ENCODE results near the gene C5orf22.

The C5orf22 gene

DNA sequence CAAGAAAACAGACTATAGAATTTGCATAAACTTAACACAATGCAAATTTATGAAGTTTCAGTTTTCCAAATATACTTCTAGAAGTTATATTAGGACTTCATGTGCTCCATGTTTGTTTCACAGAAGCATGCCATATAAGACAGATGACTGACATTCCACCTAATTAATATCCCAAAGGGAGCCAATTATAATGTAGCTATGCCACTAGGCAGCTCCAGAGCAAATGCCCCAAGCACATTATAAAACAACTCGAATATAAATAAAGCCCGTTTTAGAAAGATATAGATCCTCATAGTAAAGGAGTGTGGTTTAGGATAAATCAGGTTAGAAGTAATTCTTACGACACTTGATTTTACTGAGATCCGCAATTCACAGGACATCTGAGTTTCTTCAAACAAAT is 9.1 kb upstream of the C5orf22 start:
- TF ChIP-seq, protein P1, sequence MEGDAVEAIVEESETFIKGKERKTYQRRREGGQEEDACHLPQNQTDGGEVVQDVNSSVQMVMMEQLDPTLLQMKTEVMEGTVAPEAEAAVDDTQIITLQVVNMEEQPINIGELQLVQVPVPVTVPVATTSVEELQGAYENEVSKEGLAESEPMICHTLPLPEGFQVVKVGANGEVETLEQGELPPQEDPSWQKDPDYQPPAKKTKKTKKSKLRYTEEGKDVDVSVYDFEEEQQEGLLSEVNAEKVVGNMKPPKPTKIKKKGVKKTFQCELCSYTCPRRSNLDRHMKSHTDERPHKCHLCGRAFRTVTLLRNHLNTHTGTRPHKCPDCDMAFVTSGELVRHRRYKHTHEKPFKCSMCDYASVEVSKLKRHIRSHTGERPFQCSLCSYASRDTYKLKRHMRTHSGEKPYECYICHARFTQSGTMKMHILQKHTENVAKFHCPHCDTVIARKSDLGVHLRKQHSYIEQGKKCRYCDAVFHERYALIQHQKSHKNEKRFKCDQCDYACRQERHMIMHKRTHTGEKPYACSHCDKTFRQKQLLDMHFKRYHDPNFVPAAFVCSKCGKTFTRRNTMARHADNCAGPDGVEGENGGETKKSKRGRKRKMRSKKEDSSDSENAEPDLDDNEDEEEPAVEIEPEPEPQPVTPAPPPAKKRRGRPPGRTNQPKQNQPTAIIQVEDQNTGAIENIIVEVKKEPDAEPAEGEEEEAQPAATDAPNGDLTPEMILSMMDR (IDR thresholded peaks at IDR 0.05; ENCODE audit: low read depth, low read length): no peak
- no peak for DNase-seq (ENCODE audit: low read depth in 2 of 2)
- no peak overlapping the region for H3K4me3 ChIP-seq (replicated peaks in 1 of 2; ENCODE audit: low read depth in 2 of 2, low read length in 2 of 2)

DNA sequence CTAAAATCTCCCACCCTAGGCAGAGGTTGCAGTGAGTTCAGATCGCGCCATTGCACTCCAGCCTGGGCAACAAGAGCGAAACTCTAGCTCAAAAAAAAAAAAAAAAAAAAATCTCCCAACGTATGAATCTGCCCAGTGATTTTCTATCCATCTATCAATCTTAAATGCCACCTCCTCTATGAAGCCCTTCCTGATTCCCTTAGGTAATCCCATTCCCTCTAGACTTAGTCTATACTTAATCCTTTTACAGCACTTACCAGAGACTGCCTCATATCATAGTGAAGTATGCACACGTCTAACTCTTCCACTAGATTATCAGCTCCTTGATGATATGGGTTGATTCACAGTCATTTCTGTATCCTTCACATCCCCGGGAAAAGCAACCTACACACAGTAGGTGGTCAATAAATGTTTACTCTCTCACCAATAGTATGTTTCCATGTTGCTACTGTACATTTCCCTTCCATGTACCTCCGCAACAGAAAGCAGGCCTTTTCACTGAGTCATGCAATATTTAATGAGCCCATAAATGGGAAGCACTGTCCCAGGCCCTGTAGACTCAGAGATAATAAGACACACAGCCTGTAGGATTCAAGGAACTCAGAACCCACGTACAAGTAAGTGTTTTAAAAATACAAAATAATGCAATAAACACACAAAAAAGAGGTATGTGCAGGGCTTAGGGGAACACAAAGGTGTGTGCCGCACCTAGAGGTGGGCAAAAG is 1.4 kb upstream of the C5orf22 start:
- TF ChIP-seq, protein P1 (IDR thresholded peaks at IDR 0.05; ENCODE audit: low read depth, low read length): no peak
- peak overlapping the region in 1 of 2 donors; percentile 95 for H3K4me3 ChIP-seq (replicated peaks in 1 of 2; ENCODE audit: low read depth in 2 of 2, low read length in 2 of 2)
- DNase-seq (ENCODE audit: low read depth in 2 of 2): peak in 1 of 2 donors; percentile 12

DNA sequence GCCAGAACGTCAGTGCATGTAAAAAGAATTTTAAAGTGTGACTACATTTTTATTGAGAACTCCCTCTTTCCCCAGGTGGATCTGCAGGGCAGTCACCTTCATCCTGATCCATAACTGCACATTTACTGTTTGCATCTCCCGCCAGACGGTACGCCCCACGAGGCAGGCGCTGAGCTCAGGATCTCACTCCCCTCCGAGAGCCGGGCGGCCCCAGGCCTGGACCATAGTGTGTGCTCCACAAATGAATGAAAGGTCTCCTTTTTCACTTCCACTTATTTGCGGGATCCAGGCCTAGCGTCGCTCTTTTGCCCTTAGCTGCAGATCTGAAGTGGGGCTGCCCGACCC is 586 bp upstream of the C5orf22 start:
- TF ChIP-seq, protein P1 (IDR thresholded peaks at IDR 0.05; ENCODE audit: low read depth, low read length): no peak
- DNase-seq (ENCODE audit: low read depth in 2 of 2): peak; percentile 18 to 21
- peak overlapping the region; percentile 94 to 95 for H3K4me3 ChIP-seq (replicated peaks in 1 of 2; ENCODE audit: low read depth in 2 of 2, low read length in 2 of 2)

DNA sequence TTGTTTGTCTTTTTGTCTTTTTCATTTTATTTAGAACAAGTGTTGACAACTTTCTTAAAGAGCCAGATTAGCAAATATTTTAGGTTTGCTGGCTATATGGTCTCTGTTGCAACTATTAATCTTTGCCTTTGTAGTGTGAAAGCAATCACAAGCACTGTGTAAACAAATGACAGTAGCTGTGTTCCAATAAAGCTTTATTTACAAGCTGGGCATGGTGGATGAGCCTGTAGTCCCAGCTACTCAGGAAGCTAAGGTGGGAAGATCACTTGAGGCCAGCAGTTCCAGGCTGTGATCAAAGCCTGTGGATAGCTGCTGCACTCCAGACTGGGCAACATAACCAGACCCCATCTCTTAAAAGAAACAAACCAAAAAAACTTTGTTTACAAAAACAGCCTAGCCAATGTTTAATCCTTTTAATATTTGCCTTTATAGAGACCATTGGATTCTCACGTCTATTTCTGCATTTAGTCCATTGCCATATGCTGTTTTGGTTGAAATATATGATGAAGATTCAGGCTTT is 2.5 kb downstream of the C5orf22 start:
- no peak for DNase-seq (ENCODE audit: low read depth in 2 of 2)
- H3K4me3 ChIP-seq (replicated peaks in 1 of 2; ENCODE audit: low read depth in 2 of 2, low read length in 2 of 2): no peak overlapping the region
- TF ChIP-seq, protein P1 (IDR thresholded peaks at IDR 0.05; ENCODE audit: low read depth, low read length): no peak

DNA sequence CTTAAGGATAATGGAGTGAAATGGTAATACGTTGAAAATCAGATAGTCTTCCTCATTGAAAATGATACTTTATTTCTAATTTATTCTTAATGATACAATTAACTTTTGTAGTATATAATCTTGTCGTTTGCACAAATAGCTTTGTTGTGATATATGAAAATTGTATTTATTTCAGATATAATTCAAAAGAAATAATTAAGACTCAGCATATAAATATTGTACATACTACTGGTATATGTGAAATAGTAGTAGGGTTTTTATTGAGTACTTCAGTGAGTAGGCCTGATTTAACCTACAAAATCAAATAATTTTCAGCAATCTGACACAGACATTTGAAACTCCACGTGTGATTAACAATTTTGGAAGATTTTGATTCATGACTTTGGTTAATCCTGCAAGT is 4.8 kb downstream of the C5orf22 start:
- no peak overlapping the region for H3K4me3 ChIP-seq (replicated peaks in 1 of 2; ENCODE audit: low read depth in 2 of 2, low read length in 2 of 2)
- no peak for DNase-seq (ENCODE audit: low read depth in 2 of 2)
- TF ChIP-seq, protein P1 (IDR thresholded peaks at IDR 0.05; ENCODE audit: low read depth, low read length): no peak

DNA sequence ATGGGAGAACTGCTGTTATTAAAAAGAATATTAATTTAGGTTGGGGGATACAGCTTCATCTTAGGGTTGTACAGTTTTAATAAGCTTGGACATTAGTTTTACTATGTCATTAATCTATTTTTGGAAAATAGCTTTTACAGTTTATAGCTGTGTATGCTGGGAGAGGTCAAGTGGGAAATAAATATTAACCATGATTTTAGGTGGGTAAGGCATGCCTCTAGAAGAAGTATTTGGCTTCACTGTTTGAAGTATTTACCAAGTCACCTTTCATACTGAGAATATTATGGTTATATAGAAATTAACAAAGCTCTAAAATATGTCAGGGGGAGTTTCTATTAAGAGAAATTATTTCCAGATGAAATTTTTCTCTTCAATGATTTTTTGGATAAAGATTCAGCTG is 5.2 kb downstream of the C5orf22 start:
- H3K4me3 ChIP-seq (replicated peaks in 1 of 2; ENCODE audit: low read depth in 2 of 2, low read length in 2 of 2): no peak overlapping the region
- TF ChIP-seq, protein P1 (IDR thresholded peaks at IDR 0.05; ENCODE audit: low read depth, low read length): no peak
- DNase-seq (ENCODE audit: low read depth in 2 of 2): no peak

Measured in cardiac fibroblast (primary cell).